HG03575 (cell line): Measurements from ENCODE around the gene TMEM91.
"Not testable (repeated sequence)": the region's sequence is repeated elsewhere in the genome, so short reads cannot be mapped to it uniquely, and the experiment has no call there.

Source experiments
- ATAC-seq: cut with Tn5 transposase; IDR thresholded peaks from one replicate; pipeline ENCODE4 v1.9.1; 2021; ENCODE audit not compliant: unreplicated experiment, insufficient number of reproducible peaks, low FRiP score; ENCODE audit errors: extremely low read depth

Gene TMEM91

DNA sequence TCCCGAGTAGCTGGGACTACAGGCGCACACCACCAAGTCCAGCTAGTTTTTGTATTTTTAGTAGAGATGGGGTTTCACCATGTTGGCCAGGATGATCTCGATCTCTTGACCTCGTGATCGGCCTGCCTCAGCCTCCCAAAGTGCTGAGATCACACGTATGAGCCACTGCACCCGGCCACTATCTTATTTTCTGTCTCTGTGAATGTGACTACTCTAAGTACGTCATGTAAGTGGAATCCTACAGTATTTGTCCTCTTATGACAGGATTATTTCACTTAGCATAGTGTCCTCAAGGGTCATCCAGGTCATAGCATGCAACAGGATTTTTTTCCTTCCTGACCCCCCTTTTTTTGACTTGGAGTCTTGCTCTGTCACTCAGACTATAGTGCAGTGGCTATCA, 4.8 kb upstream of the TMEM91 start:
- ATAC-seq = no peak

DNA sequence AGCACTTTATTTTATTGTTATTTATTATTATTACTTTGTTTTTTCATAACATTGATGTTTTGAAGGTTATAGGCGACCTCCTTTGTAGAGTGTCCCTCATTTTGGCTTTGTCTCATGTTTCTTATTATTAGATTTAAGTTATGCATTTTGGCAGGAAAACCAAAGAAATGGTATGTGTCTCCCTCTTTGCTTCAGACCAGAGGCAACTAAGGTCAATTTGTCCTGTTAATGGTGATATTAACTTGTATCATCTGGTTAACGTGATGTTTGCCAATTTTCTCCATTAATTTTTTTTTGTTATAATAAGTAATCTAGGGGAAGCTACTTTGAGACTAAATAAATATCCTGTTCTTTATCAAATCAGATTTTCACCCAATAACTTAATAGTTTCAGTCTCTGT, 3.8 kb upstream of the TMEM91 start:
- no peak for ATAC-seq

DNA sequence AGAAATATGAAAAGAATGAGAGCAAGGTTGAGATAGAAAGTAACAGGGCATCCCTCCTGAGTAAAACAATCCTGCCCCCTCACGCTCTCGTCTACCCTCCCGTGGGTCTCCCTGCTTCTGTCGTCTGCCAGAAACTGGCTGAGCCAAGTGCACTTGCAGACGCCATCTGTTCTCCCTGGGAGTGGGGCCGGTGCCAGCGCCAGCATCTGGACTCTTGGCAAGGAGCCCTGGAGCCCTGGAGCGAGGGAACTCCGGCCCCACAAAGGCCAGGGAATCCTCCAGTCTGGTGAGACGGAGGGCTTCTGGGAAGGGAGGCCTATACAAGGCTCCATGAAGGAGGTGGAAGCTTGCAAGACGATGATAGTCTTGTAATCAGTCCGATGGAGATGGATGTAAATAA, 2.3 kb upstream of the TMEM91 start:
- ATAC-seq = no peak

GRCh38 chr19:41376998-41377365, 649 bp downstream of the TMEM91 start:
- ATAC-seq = no peak

DNA sequence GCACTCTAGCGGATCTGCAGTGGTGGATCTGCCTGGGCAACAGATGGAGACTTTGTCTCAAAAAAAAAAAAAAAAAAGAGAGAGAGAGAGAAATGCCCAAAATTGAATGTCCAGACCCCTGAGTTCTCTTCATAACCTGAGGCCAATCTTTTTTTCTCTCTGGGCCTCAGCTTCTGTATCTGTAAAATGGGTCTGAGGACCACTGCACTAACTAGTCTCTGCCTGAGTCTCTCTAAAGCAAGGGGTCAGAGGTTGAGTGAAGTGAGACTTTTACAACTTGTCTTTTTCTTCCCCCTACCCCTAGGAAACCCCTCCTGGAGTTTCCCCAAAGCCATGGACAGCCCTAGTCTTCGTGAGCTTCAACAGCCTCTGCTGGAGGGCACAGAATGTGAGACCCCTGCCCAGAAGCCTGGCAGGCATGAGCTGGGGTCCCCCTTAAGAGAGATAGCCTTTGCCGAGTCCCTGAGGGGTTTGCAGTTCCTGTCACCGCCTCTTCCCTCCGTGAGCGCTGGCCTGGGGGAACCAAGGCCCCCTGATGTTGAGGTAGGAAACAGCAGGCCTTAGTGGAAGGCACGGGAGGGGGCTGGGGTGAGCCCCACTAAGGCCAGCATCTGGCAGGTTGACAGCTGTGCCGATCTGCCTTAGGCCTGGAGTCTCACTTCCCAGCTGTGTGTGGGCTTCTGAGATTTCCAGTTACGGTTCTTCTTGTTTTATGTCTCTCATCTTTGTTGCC, 1.8 kb downstream of the TMEM91 start:
- ATAC-seq = no peak

GRCh38 chr19:41381536-41381935, 5.2 kb downstream of the TMEM91 start:
- not testable (repeated sequence) for ATAC-seq

DNA sequence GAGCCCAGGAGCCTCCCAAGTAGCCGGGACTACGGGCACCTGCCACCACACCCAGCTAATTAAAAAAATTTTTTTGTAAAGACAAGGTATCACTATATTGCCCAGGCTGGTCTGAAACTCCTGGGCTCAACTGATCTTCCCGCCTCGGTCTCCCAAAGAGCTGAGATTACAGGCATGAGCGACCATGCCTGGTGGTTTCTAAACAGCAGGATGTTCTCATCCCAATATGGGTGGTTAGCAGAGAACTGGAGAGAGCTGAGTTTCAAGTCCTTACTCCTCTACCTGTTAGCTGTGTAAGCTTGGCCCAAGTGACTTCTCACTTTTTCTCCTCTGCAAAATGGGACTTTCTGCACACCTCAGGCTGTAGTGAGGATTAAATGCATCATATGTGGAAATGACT, 8.0 kb downstream of the TMEM91 start:
- no peak for ATAC-seq

DNA sequence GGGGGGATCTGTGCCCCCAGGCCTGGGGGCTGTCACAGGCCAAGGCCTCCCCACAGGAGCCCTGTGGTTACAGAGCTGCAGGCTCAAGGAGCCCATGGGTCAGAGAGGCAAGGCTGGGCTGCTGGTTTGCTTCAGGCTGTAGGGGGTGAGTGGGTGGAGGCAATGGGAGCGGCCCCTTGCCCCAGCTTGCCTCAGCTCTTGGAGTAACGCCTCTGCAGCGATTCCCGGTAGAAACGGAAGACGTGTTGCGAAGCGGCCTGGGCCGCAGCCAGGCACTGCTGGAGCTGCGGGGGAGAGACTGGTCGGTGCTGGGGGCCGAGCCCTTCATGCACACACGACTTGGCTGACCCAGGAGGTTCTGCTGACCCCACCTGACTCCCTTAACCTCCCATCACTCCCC, 10.1 kb downstream of the TMEM91 start:
- no peak for ATAC-seq

DNA sequence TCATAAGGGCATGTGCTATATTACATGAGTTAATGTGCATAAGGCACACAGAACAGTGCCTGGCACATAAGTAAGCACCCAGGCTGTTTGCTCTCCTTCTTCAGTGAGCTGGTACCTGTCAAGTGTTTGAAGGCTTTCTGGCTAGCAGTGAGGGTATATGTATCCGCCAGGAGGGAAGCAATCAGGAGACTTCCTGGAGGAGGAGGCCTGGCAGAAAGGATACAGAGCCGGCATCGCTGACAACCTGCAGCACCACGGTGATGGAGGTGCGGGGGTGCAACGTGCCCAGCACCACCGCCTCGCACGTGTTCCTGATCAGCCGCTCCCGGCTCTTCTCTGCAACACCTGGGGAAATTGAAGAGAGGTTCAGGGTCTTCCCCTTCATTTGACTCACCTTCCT, 15.3 kb downstream of the TMEM91 start:
- ATAC-seq = no peak

DNA sequence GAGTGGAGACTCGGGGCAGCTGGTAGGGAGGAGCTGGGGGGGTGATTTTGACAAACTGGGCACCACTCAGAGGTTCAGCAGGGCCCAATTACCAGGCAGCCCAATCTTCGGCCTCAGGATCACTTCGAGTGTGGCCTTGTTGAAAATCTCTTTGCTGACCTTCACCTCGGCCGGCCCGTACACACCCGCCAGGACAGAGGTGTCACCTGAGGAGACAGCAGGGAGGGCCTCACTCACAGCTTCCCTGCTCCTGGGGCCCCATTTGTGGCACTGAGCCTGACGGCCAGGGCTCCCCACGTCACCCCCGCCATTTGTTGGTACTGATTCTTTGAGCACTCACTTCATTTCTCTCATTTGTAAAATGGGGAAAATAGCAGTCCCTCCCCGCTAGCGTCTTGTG, 16.4 kb downstream of the TMEM91 start:
- no peak for ATAC-seq

DNA sequence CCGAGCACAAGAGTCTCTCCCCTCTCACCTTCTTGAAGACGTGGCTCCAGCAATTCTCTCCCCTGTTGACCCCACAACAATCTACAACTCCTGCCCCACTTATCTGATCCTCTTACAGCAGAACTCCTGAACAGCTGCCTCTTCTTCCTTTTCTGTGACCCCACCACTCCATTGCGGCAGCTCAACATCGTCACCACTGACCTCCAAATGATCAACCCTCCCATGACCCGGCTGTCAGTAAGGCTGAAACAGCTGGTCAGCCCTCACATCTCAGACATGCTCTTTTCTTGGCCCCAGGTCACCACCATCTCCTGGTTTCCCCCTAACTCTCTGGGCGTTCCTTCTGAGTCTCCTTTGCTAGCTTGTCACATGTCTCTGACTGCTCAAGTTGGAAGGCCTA, 19.0 kb downstream of the TMEM91 start:
- no peak for ATAC-seq

DNA sequence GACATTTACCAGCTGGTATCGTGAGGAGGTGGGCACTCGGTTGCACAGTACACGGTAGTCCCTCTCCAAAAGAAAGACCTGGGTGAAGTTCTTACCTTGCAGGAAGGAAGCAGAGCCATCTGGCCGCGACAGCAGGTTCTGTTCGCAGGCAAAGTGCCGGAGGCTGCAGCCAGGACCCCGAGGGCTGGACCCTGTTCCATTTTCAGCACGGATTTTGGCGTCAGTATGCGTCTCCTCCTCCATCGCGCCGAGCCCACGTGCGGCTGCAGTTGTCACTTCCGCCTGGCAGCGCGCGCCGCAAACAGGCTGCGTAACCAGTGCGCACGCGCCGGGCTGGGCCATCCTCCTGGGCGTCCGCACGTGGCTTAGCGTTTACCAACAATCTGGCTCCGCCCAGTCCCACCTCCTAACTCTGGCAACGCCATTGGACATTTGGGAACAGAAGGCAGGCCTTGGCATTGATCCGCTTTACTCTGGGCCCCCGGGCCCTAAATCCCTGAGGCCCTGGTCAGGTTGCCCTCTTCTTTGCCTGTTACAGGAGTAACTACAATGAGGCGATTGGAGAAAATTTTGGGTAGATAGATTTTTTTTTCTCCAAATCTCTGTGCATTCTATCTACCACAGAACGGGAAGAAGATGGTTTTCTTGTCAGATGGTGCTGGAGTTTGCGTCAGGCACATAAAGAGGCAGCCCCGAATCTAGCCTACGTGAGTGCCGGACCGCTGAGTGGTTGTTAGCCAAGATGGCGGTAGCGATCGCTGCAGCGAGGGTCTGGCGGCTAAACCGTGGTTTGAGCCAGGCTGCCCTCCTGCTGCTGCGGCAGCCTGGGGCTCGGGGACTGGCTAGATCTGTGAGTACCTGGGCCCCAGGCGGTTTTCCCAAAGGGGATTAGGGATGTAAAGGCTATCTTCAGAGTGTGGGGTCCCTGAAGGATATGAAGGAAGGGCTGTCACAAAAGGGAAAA, 21.0 kb downstream of the TMEM91 start, which contains the start of the genes BCKDHA and EXOSC5:
TSS of gene BCKDHA (plus strand) at position 733 of the 964 bp plus-strand sequence. CDS start at position 743, 10 bp downstream.
TSS of gene EXOSC5 (minus strand) at position 274 of the 964 bp plus-strand sequence. CDS start at position 243, 31 bp downstream.
- ATAC-seq = peak; percentile 85

- ATAC-seq = no peak
Measured at GRCh38 chr19:41398050-41398418, 21.7 kb downstream of the TMEM91 start.

DNA sequence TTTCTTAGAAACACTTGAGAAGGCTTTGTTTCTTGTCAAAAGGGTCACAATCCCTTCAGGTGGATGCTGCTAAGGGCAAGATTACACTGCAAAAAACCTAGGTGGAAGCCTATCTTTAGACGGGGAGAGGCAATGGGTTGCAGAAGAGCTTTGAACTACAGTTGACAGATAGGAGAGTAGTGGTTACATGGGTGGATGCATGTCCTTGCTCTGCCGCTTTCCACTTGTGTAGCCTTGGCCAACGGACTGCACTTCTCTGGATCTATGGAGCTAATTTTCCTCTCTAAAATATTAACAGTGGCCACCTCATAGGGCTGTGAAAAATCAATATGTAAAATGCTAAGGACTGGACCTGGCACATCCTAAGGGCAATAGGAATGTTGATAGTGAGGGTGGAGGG, 22.3 kb downstream of the TMEM91 start:
- no peak for ATAC-seq

DNA sequence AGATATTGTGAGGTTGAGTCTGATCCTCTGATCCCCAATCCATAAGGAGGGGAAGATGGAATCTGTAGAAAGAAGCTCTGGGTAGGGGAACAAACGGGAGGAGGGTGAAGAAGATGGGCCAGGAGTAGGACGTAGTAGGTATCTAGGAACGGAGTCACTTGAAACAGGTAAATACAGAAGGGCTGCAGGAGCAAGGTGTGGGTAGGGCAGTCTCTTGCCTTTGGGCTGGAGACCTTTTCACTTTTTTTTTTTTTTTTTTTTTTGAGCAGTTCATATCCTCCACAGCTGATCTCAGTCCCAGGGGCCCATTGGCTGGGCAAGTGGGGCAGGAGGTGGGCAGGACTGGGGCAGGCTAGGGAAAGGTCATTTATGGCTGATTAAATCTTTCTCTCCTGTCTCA, 22.8 kb downstream of the TMEM91 start:
- ATAC-seq = no peak

GRCh38 chr19:41399525-41399924, 23.2 kb downstream of the TMEM91 start:
- ATAC-seq = no peak

DNA sequence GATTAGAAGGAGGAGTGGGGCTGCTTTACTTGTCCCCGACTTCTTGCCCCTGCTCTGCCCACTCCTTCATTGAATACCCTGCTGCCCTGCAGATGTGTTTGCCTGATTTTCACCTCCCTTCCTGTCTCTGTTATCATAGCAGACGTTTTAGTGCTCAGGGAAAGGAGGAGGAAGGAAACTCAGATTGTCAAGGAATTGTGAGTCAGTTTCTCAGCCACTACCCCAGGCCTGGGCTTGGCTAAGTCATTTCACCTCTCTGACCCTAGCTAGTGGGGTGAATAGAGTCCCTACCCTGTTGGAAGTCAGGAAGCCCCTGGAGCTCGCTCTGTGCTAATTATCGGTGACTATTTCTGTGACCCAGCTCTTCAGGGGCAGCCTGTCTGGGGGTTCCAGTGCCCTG, 25.1 kb downstream of the TMEM91 start:
- no peak for ATAC-seq

GRCh38 chr19:41402010-41402409, 25.7 kb downstream of the TMEM91 start:
- no peak for ATAC-seq

- no peak for ATAC-seq
Measured at GRCh38 chr19:41403181-41403970, 27.0 kb downstream of the TMEM91 start.
